H1 (cell line): ENCODE data around the gene EFCAB6. TPM values are rescaled to one million over a fixed set of nuclear protein-coding genes. Genes with fewer than 3 reads are reported as not detected.

Source experiments
- CTCF ChIA-PET: fragments of 300-600 bp; sonication (Branson Sonifier 250); formaldehyde crosslinking; loops from one replicate; lab custom pipeline; 2021; ENCODE audit not compliant: partially characterized antibody; lab: Charles Lee
- POLR2A ChIA-PET: fragments of 300-600 bp; sonication (Branson Sonifier 250); formaldehyde crosslinking; loops from one replicate; lab custom pipeline; 2021; ENCODE audit warnings: inconsistent platforms; ENCODE audit not compliant: partially characterized antibody; lab: Charles Lee
- DNase-seq, 2 experiments: peaks; one replicate each; pipeline versions ENCODE4 v3.0.0 to v3.0.0-alpha.2; 2010 to 2022; ENCODE audit warnings: low spot score in 2 of 2, low read depth in 1 of 2, mixed read lengths in 1 of 2
- FAIRE-seq: peaks from 2 replicates; lab custom pipeline; 2011; peaks lifted over from hg19 to GRCh38; lab: Jason Lieb, UNC
- H2AFZ ChIP-seq: 2 replicates; pipeline ENCODE4 v1.8.1; 2012; ENCODE audit warnings: low read length, inconsistent platforms
- H2AK5ac ChIP-seq: 2 replicates; pipeline ENCODE4 v1.6.1; 2013; ENCODE audit warnings: low read depth, low read length
- H2BK120ac ChIP-seq: replicated peaks from 2 replicates; pipeline ENCODE3; 2013; ENCODE audit warnings: low read depth, low read length, inconsistent platforms
- H2BK12ac ChIP-seq: 2 replicates; pipeline ENCODE4 v1.6.1; 2013; ENCODE audit warnings: low read depth, low read length
- H2BK15ac ChIP-seq: 2 replicates; pipeline ENCODE4 v1.6.1; 2013; ENCODE audit warnings: low read length
- H2BK20ac ChIP-seq: 2 replicates; pipeline ENCODE4 v1.6.1; 2013; ENCODE audit warnings: low read length
- H2BK5ac ChIP-seq: 2 replicates; pipeline ENCODE4 v1.6.1; 2013; ENCODE audit warnings: low read depth, low read length
- H3K14ac ChIP-seq: 2 replicates; pipeline ENCODE4 v1.6.1; 2013; ENCODE audit warnings: inconsistent platforms; ENCODE audit not compliant: insufficient read length
- H3K18ac ChIP-seq: 2 replicates; pipeline ENCODE4 v1.6.1; 2013; ENCODE audit warnings: low read length; ENCODE audit errors: extremely low read depth
- H3K23ac ChIP-seq: 2 replicates; pipeline ENCODE4 v1.6.1; 2013; ENCODE audit warnings: inconsistent platforms; ENCODE audit not compliant: insufficient read length
- H3K23me2 ChIP-seq: 2 replicates; pipeline ENCODE4 v1.6.1; 2013; ENCODE audit warnings: low read depth, low read length
- H3K27ac ChIP-seq: 2 replicates; pipeline ENCODE4 v1.6.1; 2011; ENCODE audit warnings: low read depth, low read length, inconsistent platforms
- H3K27me3 ChIP-seq, 4 experiments: replicated peaks in 1 of 4; 1 replicate in 1 of 4; 2 replicates in 3 of 4; pipeline versions ENCODE4 v1.6.1 to v1.8.1; 2011 to 2013; ENCODE audit warnings: low read length in 3 of 4, mild to moderate bottlenecking in 3 of 4, inconsistent platforms in 2 of 4, mixed read lengths in 2 of 4, moderate library complexity in 1 of 4; ENCODE audit not compliant: control insufficient read depth in 3 of 4, insufficient read depth in 3 of 4; ENCODE audit errors: extremely low read depth in 1 of 4
- H3K36me3 ChIP-seq, 4 experiments: 2 replicates each; pipeline versions ENCODE4 v1.6.1 to v1.8.1; 2011 to 2013; ENCODE audit warnings: mild to moderate bottlenecking in 4 of 4, low read length in 3 of 4, moderate library complexity in 2 of 4, control low read depth in 1 of 4, inconsistent platforms in 1 of 4; ENCODE audit not compliant: insufficient read depth in 4 of 4, control insufficient read depth in 2 of 4
- H3K4ac ChIP-seq: replicated peaks from 2 replicates; pipeline ENCODE3; 2013; ENCODE audit warnings: low read length, low read depth, mixed read lengths, inconsistent platforms; ENCODE audit not compliant: insufficient read length
- H3K4me1 ChIP-seq, 4 experiments: replicated peaks in 1 of 4; 1 replicate in 1 of 4; 2 replicates in 3 of 4; pipeline versions ENCODE4 v1.6.1 to v1.8.1; 2011 to 2013; ENCODE audit warnings: low read length in 3 of 4, inconsistent platforms in 2 of 4, mixed read lengths in 1 of 4; ENCODE audit not compliant: insufficient read depth in 4 of 4, control insufficient read depth in 3 of 4
- H3K4me2 ChIP-seq, 2 experiments: 2 replicates each; pipeline versions ENCODE4 v1.6.1 to v1.8.1; 2011 to 2013; ENCODE audit warnings: low read depth in 2 of 2, low read length in 2 of 2, control low read depth in 1 of 2, inconsistent platforms in 1 of 2, mild to moderate bottlenecking in 1 of 2; ENCODE audit not compliant: insufficient read depth in 1 of 2
- H3K4me3 ChIP-seq, 4 experiments: fragments of 200-600, 300-600 bp in 1 of 4; sonication (generic), shearing (Covaris generic), sonication (Bioruptor Twin) in 1 of 4; 2 replicates each; pipeline versions ENCODE4 v1.5.1 to v1.8.1; 2011 to 2016; ENCODE audit warnings: low read length in 4 of 4, low read depth in 3 of 4, control low read depth in 2 of 4, inconsistent platforms in 2 of 4, mild to moderate bottlenecking in 2 of 4, mixed read lengths in 1 of 4, moderate library complexity in 1 of 4; ENCODE audit not compliant: insufficient read depth in 2 of 4; ENCODE audit errors: extremely low read depth in 1 of 4
- H3K56ac ChIP-seq: replicated peaks from 2 replicates; pipeline ENCODE3; 2013; ENCODE audit warnings: low read depth, mild to moderate bottlenecking, mixed read lengths, low read length, inconsistent platforms; ENCODE audit not compliant: insufficient read length
- H3K79me1 ChIP-seq: 2 replicates; pipeline ENCODE4 v1.6.1; 2013; ENCODE audit warnings: low read depth, low read length, control low read depth
- H3K79me2 ChIP-seq, 2 experiments: 2 replicates each; pipeline versions ENCODE4 v1.6.1 to v1.8.1; 2012 to 2013; ENCODE audit warnings: low read length in 2 of 2, mild to moderate bottlenecking in 2 of 2, inconsistent platforms in 1 of 2; ENCODE audit not compliant: insufficient read depth in 2 of 2, control insufficient read depth in 1 of 2
- H3K9ac ChIP-seq, 4 experiments: replicated peaks in 1 of 4; 1 replicate in 1 of 4; 2 replicates in 3 of 4; pipeline versions ENCODE4 v1.6.1 to v1.8.1; 2011 to 2013; ENCODE audit warnings: low read depth in 3 of 4, low read length in 3 of 4, control low read depth in 2 of 4, mild to moderate bottlenecking in 2 of 4, moderate library complexity in 2 of 4, inconsistent platforms in 1 of 4; ENCODE audit errors: extremely low read depth in 1 of 4
- H3K9me3 ChIP-seq, 2 experiments: 2 replicates each; pipeline versions ENCODE4 v1.6.1 to v1.8.1; 2012 to 2013; ENCODE audit warnings: mild to moderate bottlenecking in 2 of 2, moderate library complexity in 2 of 2, control low read depth in 1 of 2, inconsistent platforms in 1 of 2, low read depth in 1 of 2, low read length in 1 of 2, mixed read lengths in 1 of 2; ENCODE audit not compliant: insufficient read depth in 2 of 2
- H4K20me1 ChIP-seq, 2 experiments: replicated peaks in 1 of 2; 2 replicates each; pipeline versions ENCODE3 to v1.8.1; 2011 to 2013; ENCODE audit warnings: inconsistent platforms in 2 of 2, low read length in 2 of 2, mild to moderate bottlenecking in 1 of 2; ENCODE audit not compliant: insufficient read depth in 2 of 2, control insufficient read depth in 1 of 2
- H4K5ac ChIP-seq: 2 replicates; pipeline ENCODE4 v1.6.1; 2013; ENCODE audit warnings: low read length, low read depth, mixed read lengths, inconsistent platforms; ENCODE audit not compliant: insufficient read length
- H4K8ac ChIP-seq: 2 replicates; pipeline ENCODE4 v1.8.0; 2013; ENCODE audit warnings: mild to moderate bottlenecking, moderate library complexity, low read length, inconsistent platforms; ENCODE audit not compliant: insufficient read depth; ENCODE audit errors: extremely low read depth
- H4K91ac ChIP-seq: replicated peaks from 2 replicates; pipeline ENCODE3; 2013; ENCODE audit warnings: low read length, mixed read lengths, inconsistent platforms; ENCODE audit not compliant: insufficient read length
- BRCA1 ChIP-seq: IDR thresholded peaks from 2 replicates; pipeline ENCODE4 v1.6.1; 2012; ENCODE audit warnings: low read depth, low read length, improper control_type of control experiment
- HDAC2 ChIP-seq, 2 experiments: fragments of 300-600 bp in 1 of 2; sonication (generic) in 1 of 2; IDR thresholded peaks; 2 replicates each; pipeline ENCODE4 v1.6.1; 2011 to 2012; ENCODE audit warnings: low read depth in 2 of 2, low read length in 2 of 2, mild to moderate bottlenecking in 2 of 2, moderate library complexity in 2 of 2, borderline replicate concordance in 1 of 2, inconsistent platforms in 1 of 2
- JUND ChIP-seq: IDR thresholded peaks from 2 replicates; pipeline ENCODE4 v1.6.1; 2011; ENCODE audit warnings: mild to moderate bottlenecking, improper control_type of control experiment, low read length
- KDM4A ChIP-seq: IDR thresholded peaks from one replicate; pipeline ENCODE4 v1.7.1; 2012; ENCODE audit warnings: low read depth, mild to moderate bottlenecking, moderate library complexity, low read length, inconsistent platforms; ENCODE audit not compliant: severe bottlenecking
- PHF8 ChIP-seq: fragments of 200-600 bp; sonication (generic); conservative IDR thresholded peaks from 2 replicates; pipeline ENCODE4 v1.7.1; 2012; ENCODE audit warnings: low read depth, mild to moderate bottlenecking, inconsistent platforms, low read length, moderate library complexity
- SP1 ChIP-seq: IDR thresholded peaks from 2 replicates; pipeline ENCODE4 v1.6.1; 2011; ENCODE audit warnings: low read depth, low read length
- WGBS, 2 experiments: shearing (Covaris generic) in 1 of 2; methylation state at CpG; one replicate each; pipeline versions ENCODE4 v1.1.6 to v1.1.7; 2013 to 2015; ENCODE audit warnings: low lambda C conversion rate in 2 of 2, mixed read lengths in 2 of 2, inconsistent platforms in 1 of 2, low coverage in 1 of 2, missing lambda C conversion rate in 1 of 2; ENCODE audit not compliant: insufficient replicate concordance in 2 of 2, insufficient coverage in 1 of 2, insufficient read length in 1 of 2; ENCODE audit errors: extremely low coverage in 1 of 2, missing lambda C conversion rate in 1 of 2; 5-methylcytosine and 5-hydroxymethylcytosine counted together
- polyA plus RNA-seq, 7 experiments: library from polyadenylated mRNA; depleted of rRNA in 3 of 7; stranded (reverse) in 5 of 7; unstranded in 2 of 7; fragments of >200 nt in 5 of 7; fragments of 200-250 nt in 2 of 7; gene quantifications; 1 replicate in 5 of 7; 2 replicates in 1 of 7; 4 replicates in 1 of 7; pipeline versions ENCODE4 v1.2.1 to v1.2.3, GENCODE V29; 2011 to 2013; ENCODE audit warnings: missing spikeins in 2 of 7, mixed read lengths in 2 of 7
- total RNA-seq: library from RNA; stranded (reverse); fragmentation: NEBNext Ultra II Directional; extraction: Animal tissue kit (Norgen Biotek cat#: 25700); gene quantifications from 2 replicates; pipeline ENCODE4 v1.2.1, GENCODE V29; 2021
- TF ChIP-seq, protein P1 (sequence below): IDR thresholded peaks from 2 replicates; pipeline ENCODE4 v1.6.1; 2011; ENCODE audit warnings: low read depth, mild to moderate bottlenecking, low read length; ENCODE audit not compliant: insufficient read depth
- TF ChIP-seq, protein P2 (sequence below): IDR thresholded peaks from 2 replicates; pipeline ENCODE4 v1.6.1; 2012; ENCODE audit warnings: low read length, inconsistent platforms

The EFCAB6 gene
- total and polyA plus RNA-seq, 2 of the 8 experiments (the other 6 are each of a cell fraction or from before 2014, with no cell fraction given): 0.32 to 1.7 TPM

DNA sequence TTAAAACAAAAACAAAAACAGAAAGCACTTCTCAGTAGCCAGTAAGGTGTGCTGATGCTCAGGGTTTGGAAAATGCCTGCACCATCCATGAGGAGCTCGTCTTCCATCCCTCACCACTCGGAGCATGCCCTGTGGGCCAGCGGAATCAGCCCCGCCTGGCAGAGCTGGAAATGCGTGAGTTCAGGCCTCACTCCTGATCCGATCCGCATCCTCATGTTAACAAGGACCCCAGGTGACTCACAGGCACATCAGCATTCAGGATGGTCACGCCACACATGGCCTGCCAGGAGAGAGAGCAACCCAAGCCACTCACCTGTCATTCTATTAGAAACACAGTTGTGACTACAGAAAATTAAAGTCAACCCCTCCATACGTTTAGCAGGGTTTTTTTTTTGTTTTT lies 211.8 kb downstream of the EFCAB6 start:
- no peak overlapping the region for H2BK12ac ChIP-seq

More for the DNA sequence above, 211.8 kb downstream of the EFCAB6 start:
- Histone ChIP-seq H3K4ac (no peak overlapping the region), H3K9ac (no peak overlapping the region), H4K8ac (no peak overlapping the region), H3K14ac (no peak overlapping the region), H3K9me3 (no peaks in the 10 kb centered on the region), H3K4me3 (no peak overlapping the region), H2BK20ac (no peak overlapping the region), H3K79me1 (no peaks in the 10 kb centered on the region), H4K5ac (no peak overlapping the region), H3K18ac (no peak overlapping the region), H3K36me3 (no peaks in the 10 kb centered on the region), H3K56ac (no peak overlapping the region), H2BK120ac (no peak overlapping the region), H2AFZ (no peak overlapping the region), H2AK5ac (no peak overlapping the region), H3K27me3 (no peaks in the 10 kb centered on the region), H3K4me1 (peaks cover 0 to 6% (median 5%) of the 10 kb centered on the region in 4 experiments; a peak in 5 of 7 replicates), H3K27ac (no peak overlapping the region), H3K23ac (no peak overlapping the region), H3K23me2 (no peaks in the 10 kb centered on the region), H2BK5ac (no peak overlapping the region), H4K20me1 (no peaks in the 10 kb centered on the region), H4K91ac (no peak overlapping the region), H3K4me2 (no peak overlapping the region), H2BK15ac (no peak overlapping the region), H3K79me2 (no peaks in the 10 kb centered on the region)
- ChIA-PET CTCF (interaction anchor here (1.2 kb wide), 1 partner anchor 141 kb away, joined by 3 read pairs; no protein-coding TSS in a partner anchor), POLR2A (no interaction called here)
- DNase-seq (no peak), FAIRE-seq (peak; percentile 69)
- WGBS, 2 experiments: 78% methylated on average over 9 of the region's 9 CpGs; no CpG with 5 or more reads in 1 of the 2 experiments
- TF ChIP-seq HDAC2 (IDR thresholded peaks at IDR 0.05; ENCODE audit: borderline replicate concordance in 1 of 2, low read depth in 2 of 2, low read length in 2 of 2) (no peak), BRCA1 (no peak), SP1 (0 out of 2 replicates have a peak, but pooled peaks have one; percentile 15), PHF8 (no peak), JUND (peak; percentile 61), KDM4A (no peak)
- TF ChIP-seq, protein P1, sequence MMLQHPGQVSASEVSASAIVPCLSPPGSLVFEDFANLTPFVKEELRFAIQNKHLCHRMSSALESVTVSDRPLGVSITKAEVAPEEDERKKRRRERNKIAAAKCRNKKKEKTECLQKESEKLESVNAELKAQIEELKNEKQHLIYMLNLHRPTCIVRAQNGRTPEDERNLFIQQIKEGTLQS: no peak
- TF ChIP-seq, protein P2, sequence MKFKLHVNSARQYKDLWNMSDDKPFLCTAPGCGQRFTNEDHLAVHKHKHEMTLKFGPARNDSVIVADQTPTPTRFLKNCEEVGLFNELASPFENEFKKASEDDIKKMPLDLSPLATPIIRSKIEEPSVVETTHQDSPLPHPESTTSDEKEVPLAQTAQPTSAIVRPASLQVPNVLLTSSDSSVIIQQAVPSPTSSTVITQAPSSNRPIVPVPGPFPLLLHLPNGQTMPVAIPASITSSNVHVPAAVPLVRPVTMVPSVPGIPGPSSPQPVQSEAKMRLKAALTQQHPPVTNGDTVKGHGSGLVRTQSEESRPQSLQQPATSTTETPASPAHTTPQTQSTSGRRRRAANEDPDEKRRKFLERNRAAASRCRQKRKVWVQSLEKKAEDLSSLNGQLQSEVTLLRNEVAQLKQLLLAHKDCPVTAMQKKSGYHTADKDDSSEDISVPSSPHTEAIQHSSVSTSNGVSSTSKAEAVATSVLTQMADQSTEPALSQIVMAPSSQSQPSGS: no peak
